ENCODE data around the gene RTN4RL1. TPM values are rescaled to one million over a fixed set of nuclear protein-coding genes. Genes with fewer than 3 reads are reported as not detected.
A peak's percentile ranks its signal among the peaks of the same experiment; 100 is the strongest.

The RTN4RL1 gene
- total RNA-seq, 1 donor from 2014 or later = not detected

DNA sequence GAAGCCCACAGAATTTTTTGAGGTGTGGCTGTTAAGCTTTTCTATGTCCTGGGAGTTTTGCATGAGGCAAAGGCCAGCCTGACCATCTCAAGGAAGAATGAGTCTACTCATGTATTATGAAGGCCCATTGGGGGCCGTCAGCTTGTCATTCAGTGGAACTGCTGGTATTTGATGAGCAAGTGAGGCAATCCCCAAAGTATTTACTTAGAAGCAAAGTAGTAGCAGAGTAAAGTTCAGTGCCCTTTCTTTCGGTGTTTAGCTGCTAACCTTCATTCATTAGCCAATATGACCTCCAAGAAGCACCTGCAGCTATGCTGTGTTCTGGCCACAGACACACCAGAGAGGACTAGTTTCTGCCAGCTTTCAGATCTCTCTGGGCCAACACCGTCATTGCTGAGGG, 115.1 kb downstream of the RTN4RL1 start:
- ChIA-PET CTCF (interaction anchor here (1.1 to 2.1 kb wide), 2 partner anchors 335 to 506 kb away, joined by 3 to 14 read pairs; no protein-coding TSS in a partner anchor), POLR2A (no interaction called here)
- Mint-ChIP-seq H3K4me1 (peaks cover 18% of the 10 kb centered on the region), H3K36me3 (ENCODE audit: low read depth) (no peaks in the 10 kb centered on the region), H3K27me3 (peaks cover 51% of the 10 kb centered on the region), H3K9me3 (no peaks in the 10 kb centered on the region), H3K4me3 (no peak overlapping the region), H3K27ac (no peak overlapping the region)
- no peak for TF ChIP-seq CTCF (IDR thresholded peaks at IDR 0.05)
- DNase-seq (no peak), ATAC-seq (ENCODE audit: low read depth) (no peak)
- intact Hi-C loops (cut with micrococcal nuclease) = loop anchor here (5.0 kb wide), 2 partner anchors 117 to 132 kb away; partner anchors contain the start of genes OVCA2 and RTN4RL1

- Mint-ChIP-seq H3K4me1 (peaks cover 30% of the 10 kb centered on the region), H3K27ac (no peak overlapping the region), H3K9me3 (no peaks in the 10 kb centered on the region), H3K27me3 (peaks cover 51% of the 10 kb centered on the region), H3K36me3 (ENCODE audit: low read depth) (no peaks in the 10 kb centered on the region), H3K4me3 (peak overlapping the region; percentile 67)
- ChIA-PET CTCF (interaction anchor here (0.9 to 2.1 kb wide), 3 partner anchors 336 to 508 kb away, joined by 3 to 14 read pairs (median 3); no protein-coding TSS in a partner anchor), POLR2A (interaction anchor here (0.6 kb wide), 1 partner anchor 427 kb away, joined by 3 read pairs; the partner anchor contains the start of gene TSR1)
- ATAC-seq (ENCODE audit: low read depth) (peak; percentile 71), DNase-seq (no peak)
- TF ChIP-seq CTCF (IDR thresholded peaks at IDR 0.05) = no peak
- intact Hi-C loops (cut with micrococcal nuclease) = loop anchor here (1.0 to 5.0 kb wide), 3 partner anchors 118 to 335 kb away; partner anchors contain the start of genes OVCA2 and RTN4RL1
Observed at GRCh38 chr17:1908699-1909309, 116.3 kb downstream of the RTN4RL1 start.

- DNase-seq (no peak), ATAC-seq (ENCODE audit: low read depth) (no peak)
- H3K4me3 Mint-ChIP-seq = peak overlapping the region; percentile 67
- TF ChIP-seq CTCF (IDR thresholded peaks at IDR 0.05) = no peak
- ChIA-PET POLR2A (no interaction called here), CTCF (interaction anchor here (0.9 to 2.1 kb wide), 2 partner anchors 337 to 376 kb away, joined by 3 to 14 read pairs; no protein-coding TSS in a partner anchor)
- H3K27ac Mint-ChIP-seq = no peak overlapping the region
- intact Hi-C loops (cut with micrococcal nuclease) = loop anchor here (1.0 to 5.0 kb wide), 3 partner anchors 119 to 336 kb away; partner anchors contain the start of genes OVCA2 and RTN4RL1
- H3K36me3 Mint-ChIP-seq (ENCODE audit: low read depth) = no peaks in the 10 kb centered on the region
- no peaks in the 10 kb centered on the region for H3K9me3 Mint-ChIP-seq
- peaks cover 49% of the 10 kb centered on the region for H3K27me3 Mint-ChIP-seq
- H3K4me1 Mint-ChIP-seq = peaks cover 32% of the 10 kb centered on the region
Observed at GRCh38 chr17:1907909-1908698, 117.0 kb downstream of the RTN4RL1 start.

GRCh38 chr17:1907216-1907631, 117.9 kb downstream of the RTN4RL1 start:
- no peaks in the 10 kb centered on the region for H3K9me3 Mint-ChIP-seq
- intact Hi-C loops (cut with micrococcal nuclease) = loop anchor here (5.0 kb wide), 2 partner anchors 120 to 135 kb away; partner anchors contain the start of genes OVCA2 and RTN4RL1
- H3K4me1 Mint-ChIP-seq = peaks cover 32% of the 10 kb centered on the region
- H3K27ac Mint-ChIP-seq = no peak overlapping the region
- TF ChIP-seq CTCF (IDR thresholded peaks at IDR 0.05) = no peak
- no peak overlapping the region for H3K4me3 Mint-ChIP-seq
- ChIA-PET CTCF (no interaction called here), POLR2A (no interaction called here)
- ATAC-seq (ENCODE audit: low read depth) (no peak), DNase-seq (no peak)
- H3K36me3 Mint-ChIP-seq (ENCODE audit: low read depth) = no peaks in the 10 kb centered on the region
- H3K27me3 Mint-ChIP-seq = peaks cover 44% of the 10 kb centered on the region

Measured in activated B cell treated with CpG ODN at 0.5 μM for 24 hours (primary cell).